Activated CD4-positive, alpha-beta T cell treated with anti-CD3 and anti-CD28 coated beads, Interleukin-2, Interleukin-4, amounts not matched to agents 100 ng/mL and 50 ng/mL, durations not matched to agents 16 hours and 8 hours (primary cell): ENCODE measurements around the gene DONSON.
A peak's percentile ranks its signal among the peaks of the same experiment; 100 is the strongest.

ENCODE experiments used
- DNase-seq: peaks from one replicate; pipeline ENCODE4 v3.0.0-alpha.2; 2020; ENCODE audit warnings: low spot score

Gene DONSON

GRCh38 chr21:33541756-33542639 is 46.5 kb downstream of the DONSON start, which contains the start of gene GART:
Gene GART (minus strand): TSS chr21:33542117. CDS start chr21:33539315, 2,802 bp downstream.
- peak; percentile 88 for DNase-seq

DNA sequence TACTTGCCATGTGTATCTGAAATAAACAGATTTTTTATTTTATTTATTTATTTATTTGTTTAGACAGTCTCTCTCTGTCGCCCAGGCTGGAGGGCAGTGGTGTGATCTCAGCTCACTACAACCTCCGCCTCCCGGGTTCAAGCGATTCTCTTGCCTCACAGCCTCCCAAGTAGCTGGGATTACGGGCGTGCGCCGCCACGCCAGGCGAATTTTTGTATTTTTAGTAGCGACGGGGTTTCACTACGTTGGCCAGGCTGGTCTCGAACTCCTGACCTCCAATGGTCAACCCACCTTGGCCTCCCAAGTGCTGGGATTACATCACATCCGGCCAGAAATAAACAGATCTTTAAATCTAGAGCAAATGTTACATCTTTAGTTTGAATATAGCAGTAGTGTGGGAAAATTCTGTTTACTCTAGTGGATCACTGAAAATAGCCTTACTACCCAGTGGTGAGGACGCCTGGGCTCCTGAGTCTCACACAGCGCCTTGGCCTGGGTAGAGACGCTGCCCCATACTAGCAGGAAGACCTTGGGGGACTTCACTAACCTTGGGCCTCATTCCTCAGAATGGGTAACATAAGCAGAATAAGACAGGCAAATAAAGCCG is 47.3 kb downstream of the DONSON start:
- peak; percentile 33 for DNase-seq

GRCh38 chr21:33540711-33541104 is 47.8 kb downstream of the DONSON start:
- DNase-seq = no peak

DNA sequence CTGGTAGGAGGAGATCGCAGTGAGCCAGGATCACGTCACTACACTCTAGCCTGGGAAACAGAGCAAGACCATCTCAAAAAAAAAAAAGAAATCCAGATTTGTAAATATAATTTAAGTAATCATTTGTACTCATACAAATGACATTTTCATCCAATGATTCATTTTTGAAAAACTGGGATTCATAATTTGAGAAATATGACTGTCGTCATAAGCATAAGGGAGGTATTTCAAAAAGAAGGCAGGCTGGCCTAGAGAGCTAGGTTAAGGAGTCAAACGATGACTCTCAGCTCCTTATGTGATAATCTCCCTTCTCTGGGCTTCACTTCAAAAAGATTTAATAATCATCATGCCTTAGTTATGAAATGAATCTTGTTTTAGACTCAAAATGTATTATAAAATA is 48.9 kb downstream of the DONSON start:
- DNase-seq = no peak

- no peak for DNase-seq
Observed at GRCh38 chr21:33537212-33537611, 51.3 kb downstream of the DONSON start.

DNA sequence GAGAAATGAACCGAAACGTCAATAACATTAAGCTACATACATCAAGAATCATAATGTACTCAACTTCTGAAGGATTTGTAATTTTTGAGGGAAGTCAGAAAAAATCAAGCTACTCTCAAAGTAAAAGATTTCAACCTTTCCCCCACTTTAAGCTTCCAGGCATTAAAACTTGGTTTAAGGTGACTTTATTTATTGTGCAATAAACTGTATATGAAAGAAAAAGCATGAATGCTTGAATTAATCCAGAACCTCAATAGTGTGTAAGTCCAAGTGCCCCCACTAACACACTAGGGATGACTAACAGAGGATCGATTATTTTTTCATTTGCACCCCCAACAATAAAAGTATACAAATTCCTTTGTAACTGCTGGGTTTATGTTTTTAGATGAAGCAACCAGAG is 57.5 kb downstream of the DONSON start:
- no peak for DNase-seq
